Naive B cell (primary cell): ENCODE data around the gene SLC49A4. TPM values are rescaled to one million over a fixed set of nuclear protein-coding genes. Genes with fewer than 3 reads are reported as not detected.

ENCODE experiments used
- ATAC-seq, 2 donors: fragments of 150-1000 bp; cut with Tn5 transposase; 2 replicates each; pipeline ENCODE4 v1.10.0; 2021; ENCODE audit warnings: low read depth in 2 of 2, mild to moderate bottlenecking in 2 of 2, moderate library complexity in 2 of 2
- DNase-seq: peaks from one replicate; pipeline ENCODE4 v3.0.0; 2022
- H3K27ac Mint-ChIP-seq, 6 donors: one replicate each; pipeline ENCODE4 v1.8.0; 2020 to 2022; ENCODE audit warnings: mild to moderate bottlenecking in 6 of 6, mixed read lengths in 6 of 6, moderate library complexity in 5 of 6, inconsistent platforms in 2 of 6
- H3K27me3 Mint-ChIP-seq, 3 donors: one replicate each; pipeline ENCODE4 v1.8.0; 2021 to 2022; ENCODE audit warnings: mixed read lengths in 3 of 3, mild to moderate bottlenecking in 1 of 3
- H3K36me3 Mint-ChIP-seq, 2 donors: one replicate each; pipeline ENCODE4 v1.8.0; 2020 to 2022; ENCODE audit warnings: mixed read lengths in 2 of 2, inconsistent platforms in 1 of 2, mild to moderate bottlenecking in 1 of 2
- H3K4me1 Mint-ChIP-seq, 3 donors: one replicate each; pipeline ENCODE4 v1.8.0; 2020 to 2022; ENCODE audit warnings: mixed read lengths in 3 of 3, inconsistent platforms in 1 of 3, mild to moderate bottlenecking in 1 of 3, moderate library complexity in 1 of 3
- H3K4me3 Mint-ChIP-seq, 8 donors: one replicate each; pipeline ENCODE4 v1.8.0; 2020 to 2022; ENCODE audit warnings: mild to moderate bottlenecking in 8 of 8, mixed read lengths in 8 of 8, moderate library complexity in 8 of 8, inconsistent platforms in 2 of 8
- H3K9me3 Mint-ChIP-seq, 7 donors: one replicate each; pipeline ENCODE4 v1.8.0; 2020 to 2022; ENCODE audit warnings: mixed read lengths in 7 of 7, mild to moderate bottlenecking in 5 of 7, inconsistent platforms in 2 of 7, moderate library complexity in 1 of 7
- polyA plus RNA-seq, 6 donors: library from polyadenylated mRNA; unstranded; fragments of 300-500 nt; fragmentation: Illumina TruSeq; gene quantifications; one replicate each; pipeline ENCODE4 v1.2.3, GENCODE V29; 2021; ENCODE audit warnings: low read depth in 6 of 6

Gene SLC49A4
- polyA plus RNA-seq, 6 donors from 2014 or later = 3.0 to 5.4 (median 4.3) TPM

- ATAC-seq (no peak), DNase-seq (no peak)
- Mint-ChIP-seq H3K27ac (no peak overlapping the region), H3K27me3 (no peaks in the 10 kb centered on the region), H3K4me3 (no peak overlapping the region), H3K36me3 (peaks cover 14 to 15% of the 10 kb centered on the region in 2 donors), H3K9me3 (no peaks in the 10 kb centered on the region), H3K4me1 (peaks cover 14 to 16% (median 15%) of the 10 kb centered on the region in 3 donors)
Observed at GRCh38 chr3:122772827-122773226, 22.0 kb upstream of the SLC49A4 start.

DNA sequence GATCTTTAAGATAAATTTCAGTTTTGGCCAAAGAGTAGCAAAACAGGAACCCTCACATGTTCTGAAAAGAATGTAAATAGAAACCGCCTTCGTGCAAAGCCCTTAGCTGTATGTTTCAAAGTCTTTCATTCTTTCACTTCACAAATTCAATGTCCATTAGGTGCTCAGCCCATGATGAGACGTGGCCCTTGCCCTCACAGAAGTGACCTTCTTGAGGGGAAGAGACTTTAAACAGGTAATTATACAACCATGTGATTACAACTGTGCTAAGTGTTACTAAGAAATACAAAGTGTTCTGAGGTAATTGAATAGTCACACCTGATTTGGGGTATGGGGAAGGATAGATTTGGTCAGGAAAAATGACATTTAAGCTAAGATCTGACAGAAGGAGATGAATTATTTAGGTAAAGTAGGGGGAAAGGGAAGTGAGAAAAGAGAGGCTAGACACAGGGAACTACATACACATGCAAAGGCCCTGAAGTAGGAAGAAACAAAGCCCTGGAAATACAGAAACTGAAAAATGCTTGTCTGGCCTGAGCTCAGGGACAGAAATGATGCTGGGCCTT, 20.8 kb upstream of the SLC49A4 start:
- Mint-ChIP-seq H3K27ac (peak overlapping the region in 5 of 6 donors; percentile 17 to 88 (median 71)), H3K9me3 (no peaks in the 10 kb centered on the region), H3K4me3 (peak overlapping the region in 1 of 8 donors; percentile 13), H3K4me1 (peaks cover 14 to 19% (median 15%) of the 10 kb centered on the region in 3 donors), H3K36me3 (peaks cover 8 to 11% of the 10 kb centered on the region in 2 donors), H3K27me3 (no peaks in the 10 kb centered on the region)
- ATAC-seq (no peak), DNase-seq (no peak)

DNA sequence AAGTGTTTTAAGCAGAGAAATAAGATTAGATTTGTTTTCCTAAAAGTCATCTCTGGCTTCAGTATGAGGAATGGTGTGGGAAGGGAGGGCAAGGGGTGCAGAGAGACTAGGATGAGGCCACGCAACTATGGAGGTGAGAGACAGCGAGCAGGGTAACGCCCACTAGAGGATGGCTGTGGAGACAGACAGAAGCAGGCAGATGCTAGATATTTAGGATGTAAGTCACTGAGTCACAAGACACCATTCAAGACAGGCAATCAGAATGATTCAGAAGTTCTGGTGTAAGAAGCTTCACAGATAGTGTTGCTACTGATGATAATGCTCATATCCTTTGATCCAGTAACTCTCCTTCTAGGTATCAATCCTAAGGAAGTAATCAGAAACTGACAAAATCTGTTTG, 20.3 kb upstream of the SLC49A4 start:
- DNase-seq (no peak), ATAC-seq (no peak)
- H3K9me3 Mint-ChIP-seq = no peaks in the 10 kb centered on the region
- H3K4me1 Mint-ChIP-seq = peaks cover 14 to 19% (median 15%) of the 10 kb centered on the region in 3 donors
- no peak overlapping the region for H3K4me3 Mint-ChIP-seq
- H3K36me3 Mint-ChIP-seq = peaks cover 8 to 11% of the 10 kb centered on the region in 2 donors
- peak overlapping the region in 5 of 6 donors; percentile 39 to 88 (median 71) for H3K27ac Mint-ChIP-seq
- no peaks in the 10 kb centered on the region for H3K27me3 Mint-ChIP-seq

DNA sequence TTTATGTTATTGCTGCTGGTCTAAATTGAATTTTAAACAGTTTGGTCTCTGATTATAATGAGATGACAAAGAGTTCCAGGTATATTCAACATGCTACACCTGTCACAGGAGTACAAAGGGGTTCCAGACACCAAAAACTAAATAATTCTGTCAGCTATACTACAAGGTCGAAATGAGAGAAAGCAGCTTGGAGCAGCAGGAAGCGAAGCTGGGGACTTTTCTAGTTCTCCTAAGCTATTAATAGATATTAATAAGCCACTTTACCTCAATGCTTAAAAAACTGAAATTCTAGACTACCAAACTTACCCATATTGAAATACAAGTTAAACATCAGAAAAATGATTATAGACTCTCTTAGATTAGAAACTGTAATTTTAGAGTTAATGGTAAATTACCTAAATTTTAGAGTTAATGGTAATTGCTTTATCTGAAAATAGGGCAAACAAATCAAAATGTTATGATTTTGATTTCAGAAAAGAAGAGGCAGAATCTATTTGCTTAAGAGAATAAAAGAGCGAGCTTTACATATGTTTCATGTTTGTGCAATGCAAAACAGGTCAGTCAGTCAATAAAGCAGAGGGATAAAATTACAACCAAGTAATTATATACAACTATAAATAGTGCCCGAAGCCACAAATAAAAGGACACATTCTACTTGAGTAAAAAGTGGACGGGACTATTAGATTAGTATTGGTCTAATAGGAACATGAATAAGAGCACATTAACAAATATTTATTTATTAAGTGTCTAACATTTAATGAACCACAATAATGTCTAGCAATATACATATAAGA, 18.0 kb upstream of the SLC49A4 start:
- no peak for ATAC-seq
- Mint-ChIP-seq H3K4me1 (peaks cover 14 to 19% (median 15%) of the 10 kb centered on the region in 3 donors), H3K27ac (peak overlapping the region in 2 of 6 donors; percentile 3 to 70), H3K4me3 (no peak overlapping the region), H3K36me3 (peaks cover 8 to 11% of the 10 kb centered on the region in 2 donors), H3K9me3 (no peaks in the 10 kb centered on the region), H3K27me3 (no peaks in the 10 kb centered on the region)
- DNase-seq = no peak

DNA sequence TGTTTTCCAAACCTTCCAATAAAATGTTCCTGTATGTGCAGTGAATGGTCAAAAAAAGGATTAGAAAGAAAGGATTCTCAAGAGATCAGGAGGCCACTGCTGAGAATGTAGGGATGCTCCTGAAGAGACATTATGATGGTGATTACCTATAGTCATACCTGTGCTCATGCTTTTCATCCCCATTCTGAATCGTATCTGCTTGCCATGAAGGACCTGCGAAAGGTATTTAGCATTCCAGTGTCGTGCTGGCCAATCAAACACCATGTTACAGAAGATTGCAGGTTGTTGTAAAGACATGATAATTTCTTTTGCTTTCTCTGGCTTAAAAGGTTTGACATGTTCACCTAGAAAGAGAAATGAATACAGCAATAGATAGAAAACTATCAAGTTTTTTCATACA, 17.3 kb upstream of the SLC49A4 start:
- no peak for ATAC-seq
- Mint-ChIP-seq H3K9me3 (no peaks in the 10 kb centered on the region), H3K36me3 (peaks cover 8 to 11% of the 10 kb centered on the region in 2 donors)

GRCh38 chr3:122782804-122783203, 12.1 kb upstream of the SLC49A4 start:
- no peak overlapping the region for H3K4me3 Mint-ChIP-seq
- no peaks in the 10 kb centered on the region for H3K27me3 Mint-ChIP-seq
- H3K9me3 Mint-ChIP-seq = no peaks in the 10 kb centered on the region
- peaks cover 0 to 10% of the 10 kb centered on the region in 2 donors for H3K36me3 Mint-ChIP-seq
- DNase-seq (no peak), ATAC-seq (no peak)
- H3K27ac Mint-ChIP-seq = no peak overlapping the region
- H3K4me1 Mint-ChIP-seq = peaks cover 0 to 8% (median 6%) of the 10 kb centered on the region in 3 donors

More for the DNA sequence above, 17.3 kb upstream of the SLC49A4 start:
- Mint-ChIP-seq H3K4me3 (no peak overlapping the region), H3K27me3 (no peaks in the 10 kb centered on the region), H3K27ac (no peak overlapping the region), H3K4me1 (peaks cover 14 to 19% (median 15%) of the 10 kb centered on the region in 3 donors)
- DNase-seq = no peak

DNA sequence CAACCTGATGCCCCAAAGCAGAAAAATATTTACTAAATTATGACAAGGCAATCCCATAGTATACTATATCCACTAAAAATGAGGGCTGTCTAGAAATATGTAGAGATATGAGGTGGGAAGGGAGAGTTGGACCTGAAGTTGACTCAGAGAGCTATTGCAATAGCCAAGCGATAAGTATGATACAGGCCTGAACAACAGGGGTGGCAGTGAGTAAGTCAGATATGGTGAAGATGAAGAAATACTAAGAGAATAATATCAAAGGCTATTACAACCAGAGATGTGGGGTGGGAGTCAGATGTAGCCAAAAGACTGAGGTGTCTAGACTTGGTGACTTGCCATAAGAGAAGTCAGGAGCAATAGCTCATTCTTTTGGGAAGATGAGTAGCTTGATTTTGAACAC, 10.4 kb upstream of the SLC49A4 start:
- ATAC-seq (no peak), DNase-seq (no peak)
- Mint-ChIP-seq H3K27ac (peak overlapping the region in 1 of 6 donors; percentile 27), H3K27me3 (no peaks in the 10 kb centered on the region), H3K4me1 (peaks cover 0 to 14% (median 9%) of the 10 kb centered on the region in 3 donors), H3K36me3 (peaks cover 0 to 10% of the 10 kb centered on the region in 2 donors), H3K4me3 (no peak overlapping the region), H3K9me3 (no peaks in the 10 kb centered on the region)

- peaks cover 0 to 14% (median 9%) of the 10 kb centered on the region in 3 donors for H3K4me1 Mint-ChIP-seq
- no peaks in the 10 kb centered on the region for H3K27me3 Mint-ChIP-seq
- no peaks in the 10 kb centered on the region for H3K9me3 Mint-ChIP-seq
- no peak for DNase-seq
- H3K27ac Mint-ChIP-seq = peak overlapping the region in 2 of 6 donors; percentile 86 to 88
- ATAC-seq = no peak
- H3K4me3 Mint-ChIP-seq = no peak overlapping the region
- peaks cover 0 to 10% of the 10 kb centered on the region in 2 donors for H3K36me3 Mint-ChIP-seq
Observed at GRCh38 chr3:122785231-122785630, 9.6 kb upstream of the SLC49A4 start.

DNA sequence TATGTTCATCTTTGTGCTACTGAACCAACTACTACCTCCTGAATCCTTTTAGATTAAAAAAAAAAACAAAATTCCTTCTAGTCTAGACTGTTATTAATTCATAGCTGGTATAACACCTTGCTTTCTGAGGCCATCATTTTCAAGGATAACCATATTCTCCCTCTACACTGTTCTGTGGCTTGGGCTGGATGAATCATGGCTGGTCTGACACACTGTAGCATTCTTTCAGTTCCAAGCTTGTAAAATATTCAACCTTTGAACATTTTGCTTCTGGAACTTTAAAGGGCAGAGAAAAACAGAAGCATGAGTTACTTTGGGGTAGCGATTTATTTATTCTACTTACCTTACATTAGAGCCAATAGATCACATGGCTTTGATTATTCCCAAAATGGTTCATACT, 8.8 kb upstream of the SLC49A4 start:
- ATAC-seq = no peak
- no peak for DNase-seq
- Mint-ChIP-seq H3K36me3 (peaks cover 0 to 10% of the 10 kb centered on the region in 2 donors), H3K4me3 (no peak overlapping the region), H3K4me1 (peaks cover 0 to 14% (median 9%) of the 10 kb centered on the region in 3 donors), H3K27ac (no peak overlapping the region), H3K9me3 (no peaks in the 10 kb centered on the region), H3K27me3 (no peaks in the 10 kb centered on the region)

DNA sequence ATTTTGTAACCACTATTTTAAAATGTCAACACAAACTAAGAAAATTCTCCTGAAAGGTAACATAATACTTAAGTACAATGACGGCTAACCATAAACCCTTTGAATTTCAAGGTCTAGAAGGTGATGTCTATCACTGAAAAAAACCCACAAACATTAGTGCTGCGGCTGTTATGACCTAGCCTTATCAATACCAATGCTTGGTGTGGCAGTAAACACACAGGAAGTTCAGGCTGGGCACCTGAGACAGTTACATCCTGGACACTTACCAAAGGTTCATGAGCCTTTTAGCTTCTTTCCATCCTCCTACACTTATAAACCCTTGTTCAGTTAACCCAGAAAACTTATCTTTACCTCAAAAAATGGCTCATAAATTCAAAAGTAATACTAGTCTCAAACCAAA, 7.0 kb upstream of the SLC49A4 start:
- ATAC-seq = no peak
- H3K27me3 Mint-ChIP-seq = no peaks in the 10 kb centered on the region

DNA sequence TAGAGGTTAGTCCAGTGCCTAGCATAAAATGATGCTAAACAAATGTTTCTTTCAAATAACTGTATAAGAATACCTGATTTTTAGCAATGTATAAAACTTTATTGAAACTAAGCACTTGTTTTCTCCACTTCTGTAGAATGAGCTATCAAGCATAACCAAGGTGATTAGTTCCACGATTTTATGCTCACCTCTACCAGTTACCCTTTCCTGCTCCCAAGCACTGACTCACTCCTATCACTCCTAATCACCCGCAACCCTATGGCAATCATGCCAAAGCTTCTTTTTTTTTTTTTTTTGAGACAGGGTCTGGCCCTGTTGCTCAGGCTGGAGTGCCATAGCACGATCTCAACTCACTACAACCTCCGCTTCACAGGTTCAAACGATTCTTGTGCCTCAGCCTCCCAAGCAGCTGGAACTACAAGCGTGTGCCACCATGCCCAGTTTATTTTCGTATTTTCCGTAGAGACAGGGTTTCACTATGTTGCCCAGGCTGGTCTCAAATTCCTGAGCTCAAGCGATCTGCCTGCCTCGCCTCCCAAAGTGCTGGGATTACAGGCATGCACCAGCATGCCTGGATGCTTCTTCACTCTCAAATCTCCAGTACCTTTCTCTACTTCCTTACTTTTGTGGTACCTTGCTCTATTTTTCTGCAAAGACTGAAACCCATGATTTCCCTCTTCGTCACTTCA, 5.1 kb upstream of the SLC49A4 start:
- peak overlapping the region in 1 of 6 donors; percentile 4 for H3K27ac Mint-ChIP-seq
- H3K9me3 Mint-ChIP-seq = no peaks in the 10 kb centered on the region
- H3K27me3 Mint-ChIP-seq = no peaks in the 10 kb centered on the region
- DNase-seq (no peak), ATAC-seq (no peak)
- H3K4me1 Mint-ChIP-seq = peaks cover 10 to 24% (median 13%) of the 10 kb centered on the region in 3 donors
- H3K4me3 Mint-ChIP-seq = peak overlapping the region in 1 of 8 donors; percentile 34
- peaks cover 0 to 5% of the 10 kb centered on the region in 2 donors for H3K36me3 Mint-ChIP-seq

More for the DNA sequence above, 7.0 kb upstream of the SLC49A4 start:
- Mint-ChIP-seq H3K9me3 (no peaks in the 10 kb centered on the region), H3K4me3 (no peak overlapping the region), H3K27ac (peak overlapping the region in 1 of 6 donors; percentile 29), H3K36me3 (peaks cover 0 to 5% of the 10 kb centered on the region in 2 donors), H3K4me1 (peaks cover 0 to 14% (median 9%) of the 10 kb centered on the region in 3 donors)
- no peak for DNase-seq

- DNase-seq (peak; percentile 95), ATAC-seq (peak; percentile 62 to 63)
- peaks cover 16 to 28% (median 21%) of the 10 kb centered on the region in 3 donors for H3K4me1 Mint-ChIP-seq
- no peaks in the 10 kb centered on the region for H3K9me3 Mint-ChIP-seq
- no peaks in the 10 kb centered on the region for H3K36me3 Mint-ChIP-seq
- H3K4me3 Mint-ChIP-seq = peak within 1 kb of the TSS in 5 of 8 donors; percentile 85 to 96 (median 95)
- no peaks in the 10 kb centered on the region for H3K27me3 Mint-ChIP-seq
- H3K27ac Mint-ChIP-seq = peak within 1 kb of the TSS in 5 of 6 donors; percentile 95 to 99 (median 99)
Observed at GRCh38 chr3:122793568-122794416, 1.1 kb upstream of the SLC49A4 start, which contains the start of gene HSPBAP1. HSPBAP1 (minus strand) TSS chr3:122793831; CDS start chr3:122793680, 151 bp downstream.

DNA sequence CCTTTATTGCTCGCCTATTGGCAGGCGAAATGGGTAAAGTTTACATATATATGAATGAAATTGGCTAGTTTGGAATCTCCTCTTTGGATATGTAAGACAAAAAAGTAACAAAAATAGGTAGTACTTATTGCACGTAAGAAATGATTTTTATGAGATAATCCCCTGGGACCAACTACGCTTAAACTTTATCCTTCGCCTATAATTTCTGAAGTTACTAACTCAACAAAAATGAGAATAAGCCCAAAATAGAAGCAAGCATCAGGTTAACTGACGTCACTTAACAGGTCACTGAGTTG, 438 bp upstream of the SLC49A4 start:
- H3K27ac Mint-ChIP-seq = peak overlapping the region in 5 of 6 donors; percentile 95 to 99 (median 99)
- peaks cover 16 to 28% (median 21%) of the 10 kb centered on the region in 3 donors for H3K4me1 Mint-ChIP-seq
- no peak for DNase-seq
- peak overlapping the region in 5 of 8 donors; percentile 85 to 96 (median 95) for H3K4me3 Mint-ChIP-seq
- no peaks in the 10 kb centered on the region for H3K27me3 Mint-ChIP-seq
- no peak for ATAC-seq
- no peaks in the 10 kb centered on the region for H3K36me3 Mint-ChIP-seq
- H3K9me3 Mint-ChIP-seq = no peaks in the 10 kb centered on the region
